A673 (cell line): ENCODE results near the gene SIRT6. TPM values are rescaled to one million over a fixed set of nuclear protein-coding genes. Genes with fewer than 3 reads are reported as not detected.

Experiments
- BruUV-seq: library from RNA; stranded (reverse); fragments of 400-500 nt; replicated peaks from 2 replicates; lab custom pipeline; 2021; lab: Mats Ljungman, UMichigan
- CTCF ChIA-PET: fragments of 300-600 bp; sonication (Branson Sonifier 250); formaldehyde crosslinking; loops from one replicate; lab custom pipeline; 2022; ENCODE audit warnings: antibody characterized with exemption; lab: Charles Lee
- POLR2A ChIA-PET: fragments of 300-600 bp; sonication (Branson Sonifier 250); formaldehyde crosslinking; loops from one replicate; lab custom pipeline; 2022; ENCODE audit warnings: antibody characterized with exemption; ENCODE audit not compliant: low non-redundant PET; lab: Charles Lee
- DNase-seq: peaks from one replicate; pipeline ENCODE4 v3.0.0-alpha.2; 2015; ENCODE audit warnings: low spot score
- H3K27ac ChIP-seq: fragments of 200-600 bp; sonication (generic); 2 replicates; pipeline ENCODE4 v1.5.1; 2016; ENCODE audit warnings: mixed run types, low read depth, mild to moderate bottlenecking, mixed read lengths, antibody characterized with exemption, low read length; ENCODE audit not compliant: poor library complexity, severe bottlenecking
- H3K27me3 ChIP-seq: fragments of 200-600 bp; sonication (generic); replicated peaks from 2 replicates; pipeline ENCODE4 v1.6.1; 2017; ENCODE audit warnings: mixed run types, low read depth, mild to moderate bottlenecking, mixed read lengths, antibody characterized with exemption, low read length; ENCODE audit not compliant: insufficient read depth, poor library complexity
- H3K36me3 ChIP-seq: fragments of 200-600 bp; sonication (generic); 2 replicates; pipeline ENCODE4 v1.6.1; 2016; ENCODE audit warnings: mixed run types, mild to moderate bottlenecking, mixed read lengths, antibody characterized with exemption, low read length; ENCODE audit not compliant: insufficient read depth, poor library complexity, severe bottlenecking
- H3K4me1 ChIP-seq: fragments of 200-600 bp; sonication (generic); 2 replicates; pipeline ENCODE4 v1.6.1; 2017; ENCODE audit warnings: mixed run types, mild to moderate bottlenecking, mixed read lengths, antibody characterized with exemption, low read length; ENCODE audit not compliant: insufficient read depth, poor library complexity, severe bottlenecking
- H3K4me3 ChIP-seq: fragments of 200-600 bp; sonication (generic); 2 replicates; pipeline ENCODE4 v1.5.1; 2016; ENCODE audit warnings: low read depth, mixed run types, mild to moderate bottlenecking, mixed read lengths, low read length; ENCODE audit not compliant: poor library complexity, severe bottlenecking
- H3K9me3 ChIP-seq: fragments of 200-600 bp; sonication (generic); 2 replicates; pipeline ENCODE4 v1.6.1; 2016; ENCODE audit warnings: mixed run types, low read depth, mild to moderate bottlenecking, mixed read lengths, antibody characterized with exemption, low read length; ENCODE audit not compliant: poor library complexity, severe bottlenecking
- EZH2 ChIP-seq: fragments of 200-600 bp; sonication (generic); IDR thresholded peaks from 2 replicates; pipeline ENCODE4 v1.6.1; 2017; ENCODE audit warnings: borderline replicate concordance, low read depth, mild to moderate bottlenecking, mixed read lengths, antibody characterized with exemption, low read length; ENCODE audit not compliant: poor library complexity, severe bottlenecking
- intact Hi-C: fragments of 100-400 bp; cut with micrococcal nuclease; formaldehyde crosslinking; loops from one replicate; pipeline ENCODE4 v1.10.0; 2022; ENCODE audit not compliant: unreplicated experiment
- total RNA-seq: library from RNA; stranded (reverse); gene quantifications from 2 replicates; pipeline ENCODE4 v1.2.3, GENCODE V29; 2021
- TF ChIP-seq, protein P1 (sequence below): fragments of 300-800, 200-600 bp; sonication (generic); conservative IDR thresholded peaks from 2 replicates; pipeline ENCODE4 v1.5.1; 2017; ENCODE audit warnings: low read depth, mild to moderate bottlenecking, antibody characterized with exemption, low read length, moderate library complexity, mixed read lengths

Gene SIRT6
- total RNA-seq, 1 experiment from 2014 or later: 36.3 TPM

- Histone ChIP-seq H3K9me3 (no peaks in the 10 kb centered on the region), H3K36me3 (no peaks in the 10 kb centered on the region), H3K27ac (no peak overlapping the region), H3K4me1 (no peaks in the 10 kb centered on the region), H3K4me3 (no peak overlapping the region), H3K27me3 (no peaks in the 10 kb centered on the region)
- ChIA-PET POLR2A (no interaction called here), CTCF (no interaction called here)
- TF ChIP-seq, protein P1, sequence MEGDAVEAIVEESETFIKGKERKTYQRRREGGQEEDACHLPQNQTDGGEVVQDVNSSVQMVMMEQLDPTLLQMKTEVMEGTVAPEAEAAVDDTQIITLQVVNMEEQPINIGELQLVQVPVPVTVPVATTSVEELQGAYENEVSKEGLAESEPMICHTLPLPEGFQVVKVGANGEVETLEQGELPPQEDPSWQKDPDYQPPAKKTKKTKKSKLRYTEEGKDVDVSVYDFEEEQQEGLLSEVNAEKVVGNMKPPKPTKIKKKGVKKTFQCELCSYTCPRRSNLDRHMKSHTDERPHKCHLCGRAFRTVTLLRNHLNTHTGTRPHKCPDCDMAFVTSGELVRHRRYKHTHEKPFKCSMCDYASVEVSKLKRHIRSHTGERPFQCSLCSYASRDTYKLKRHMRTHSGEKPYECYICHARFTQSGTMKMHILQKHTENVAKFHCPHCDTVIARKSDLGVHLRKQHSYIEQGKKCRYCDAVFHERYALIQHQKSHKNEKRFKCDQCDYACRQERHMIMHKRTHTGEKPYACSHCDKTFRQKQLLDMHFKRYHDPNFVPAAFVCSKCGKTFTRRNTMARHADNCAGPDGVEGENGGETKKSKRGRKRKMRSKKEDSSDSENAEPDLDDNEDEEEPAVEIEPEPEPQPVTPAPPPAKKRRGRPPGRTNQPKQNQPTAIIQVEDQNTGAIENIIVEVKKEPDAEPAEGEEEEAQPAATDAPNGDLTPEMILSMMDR: no peak
- TF ChIP-seq EZH2: no peak
- no peak for DNase-seq
- intact Hi-C loops: no loop called here
- BruUV-seq: no TSS peak
Observed at GRCh38 chr19:4154571-4155312, 27.6 kb downstream of the SIRT6 start.

- no peak for DNase-seq
- CTCF ChIA-PET: interaction anchor here (0.6 kb wide), 1 partner anchor 15 kb away, joined by 7 read pairs; no protein-coding TSS in a partner anchor
- intact Hi-C loops: no loop called here
- POLR2A ChIA-PET: no interaction called here
- Histone ChIP-seq H3K27me3 (no peaks in the 10 kb centered on the region), H3K36me3 (no peaks in the 10 kb centered on the region), H3K9me3 (no peaks in the 10 kb centered on the region), H3K4me1 (no peaks in the 10 kb centered on the region), H3K27ac (no peak overlapping the region), H3K4me3 (no peak overlapping the region)
- no TSS peak for BruUV-seq
- TF ChIP-seq, protein P1: no peak
- no peak for TF ChIP-seq EZH2
Observed at GRCh38 chr19:4152241-4152998, 29.9 kb downstream of the SIRT6 start.

DNA sequence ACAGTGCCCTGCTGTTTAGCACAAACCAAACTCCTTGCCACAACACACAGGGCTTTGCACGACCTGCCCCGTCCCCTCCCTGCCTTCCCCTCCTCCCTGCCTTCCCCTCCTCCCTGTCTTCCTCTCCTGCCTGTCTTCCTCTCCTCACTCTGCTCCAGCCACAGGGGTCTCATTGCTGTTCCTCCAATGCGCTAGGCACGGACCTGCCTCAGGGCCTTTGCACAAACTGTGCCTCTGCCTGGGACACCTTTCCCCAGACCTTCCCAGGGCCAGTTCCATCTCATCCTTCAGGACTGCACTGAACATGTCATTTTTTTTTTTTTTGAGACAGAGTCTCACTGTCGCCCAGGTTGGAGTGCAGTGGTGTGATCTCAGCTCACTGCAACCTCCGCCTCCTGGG is 30.7 kb downstream of the SIRT6 start:
- no TSS peak for BruUV-seq
- no peak for DNase-seq
- Histone ChIP-seq H3K9me3 (no peaks in the 10 kb centered on the region), H3K27me3 (no peaks in the 10 kb centered on the region), H3K4me3 (no peak overlapping the region), H3K36me3 (no peaks in the 10 kb centered on the region), H3K4me1 (no peaks in the 10 kb centered on the region), H3K27ac (no peak overlapping the region)
- ChIA-PET POLR2A (interaction anchor here (0.6 kb wide), 1 partner anchor 69 kb away, joined by 3 read pairs; no protein-coding TSS in a partner anchor), CTCF (interaction anchor here (0.6 kb wide), 1 partner anchor 16 kb away, joined by 7 read pairs; no protein-coding TSS in a partner anchor)
- TF ChIP-seq, protein P1: no peak
- no peak for TF ChIP-seq EZH2
- intact Hi-C loops: no loop called here
